Fibroblast of villous mesenchyme (primary cell): Measurements from ENCODE around the gene CHST4. TPM values are rescaled to one million over a fixed set of nuclear protein-coding genes. Genes with fewer than 3 reads are reported as not detected.
"Not testable (repeated sequence)": the region's sequence is repeated elsewhere in the genome, so short reads cannot be mapped to it uniquely, and the experiment has no call there.

Source experiments
- DNase-seq: peaks from one replicate; pipeline ENCODE4 v3.0.0-alpha.2; 2010; ENCODE audit warnings: low read depth
- H3K4me3 ChIP-seq: 2 replicates; pipeline ENCODE4 v1.5.1; 2011; ENCODE audit warnings: low read depth, mild to moderate bottlenecking, low read length
- CTCF ChIP-seq: IDR thresholded peaks from 2 replicates; pipeline ENCODE4 v1.5.1; 2012; ENCODE audit warnings: low read depth, mild to moderate bottlenecking, low read length; ENCODE audit not compliant: insufficient read depth
- total RNA-seq: library from RNA; depleted of rRNA; stranded (reverse); fragments of >200 nt; gene quantifications from 2 replicates; pipeline ENCODE4 v1.2.3, GENCODE V29; 2012

Gene CHST4
- total RNA-seq, 1 donor: not detected

- H3K4me3 ChIP-seq: no peak overlapping the region
- no peak for DNase-seq
- TF ChIP-seq CTCF: no peak
Measured at GRCh38 chr16:71500964-71501363, 25.3 kb upstream of the CHST4 start.

GRCh38 chr16:71501547-71501946, 24.7 kb upstream of the CHST4 start:
- TF ChIP-seq CTCF: no peak
- no peak overlapping the region for H3K4me3 ChIP-seq
- DNase-seq: no peak

GRCh38 chr16:71504051-71504450, 22.2 kb upstream of the CHST4 start:
- H3K4me3 ChIP-seq, DNase-seq: not testable (repeated sequence)

- TF ChIP-seq CTCF: no peak
- no peak overlapping the region for H3K4me3 ChIP-seq
- no peak for DNase-seq
Measured at GRCh38 chr16:71504901-71505300, 21.3 kb upstream of the CHST4 start.

GRCh38 chr16:71507061-71507460, 19.2 kb upstream of the CHST4 start:
- DNase-seq: no peak
- no peak overlapping the region for H3K4me3 ChIP-seq
- TF ChIP-seq CTCF: no peak

GRCh38 chr16:71513302-71513701, 12.9 kb upstream of the CHST4 start:
- TF ChIP-seq CTCF: no peak
- DNase-seq: no peak

GRCh38 chr16:71514476-71514875, 11.8 kb upstream of the CHST4 start:
- TF ChIP-seq CTCF: no peak
- H3K4me3 ChIP-seq: no peak overlapping the region
- DNase-seq: no peak

More at GRCh38 chr16:71513302-71513701, 12.9 kb upstream of the CHST4 start:
- H3K4me3 ChIP-seq: no peak overlapping the region
